HG03469 (cell line): ENCODE results near the gene MYO9B.

Experiments
- ATAC-seq: cut with Tn5 transposase; IDR thresholded peaks from one replicate; pipeline ENCODE4 v1.9.1; 2021; ENCODE audit warnings: mild to moderate bottlenecking, moderate library complexity, moderate number of reproducible peaks; ENCODE audit not compliant: unreplicated experiment

The MYO9B gene

GRCh38 chr19:17236811-17237543 is 161.4 kb downstream of the MYO9B start:
- no peak for ATAC-seq

DNA sequence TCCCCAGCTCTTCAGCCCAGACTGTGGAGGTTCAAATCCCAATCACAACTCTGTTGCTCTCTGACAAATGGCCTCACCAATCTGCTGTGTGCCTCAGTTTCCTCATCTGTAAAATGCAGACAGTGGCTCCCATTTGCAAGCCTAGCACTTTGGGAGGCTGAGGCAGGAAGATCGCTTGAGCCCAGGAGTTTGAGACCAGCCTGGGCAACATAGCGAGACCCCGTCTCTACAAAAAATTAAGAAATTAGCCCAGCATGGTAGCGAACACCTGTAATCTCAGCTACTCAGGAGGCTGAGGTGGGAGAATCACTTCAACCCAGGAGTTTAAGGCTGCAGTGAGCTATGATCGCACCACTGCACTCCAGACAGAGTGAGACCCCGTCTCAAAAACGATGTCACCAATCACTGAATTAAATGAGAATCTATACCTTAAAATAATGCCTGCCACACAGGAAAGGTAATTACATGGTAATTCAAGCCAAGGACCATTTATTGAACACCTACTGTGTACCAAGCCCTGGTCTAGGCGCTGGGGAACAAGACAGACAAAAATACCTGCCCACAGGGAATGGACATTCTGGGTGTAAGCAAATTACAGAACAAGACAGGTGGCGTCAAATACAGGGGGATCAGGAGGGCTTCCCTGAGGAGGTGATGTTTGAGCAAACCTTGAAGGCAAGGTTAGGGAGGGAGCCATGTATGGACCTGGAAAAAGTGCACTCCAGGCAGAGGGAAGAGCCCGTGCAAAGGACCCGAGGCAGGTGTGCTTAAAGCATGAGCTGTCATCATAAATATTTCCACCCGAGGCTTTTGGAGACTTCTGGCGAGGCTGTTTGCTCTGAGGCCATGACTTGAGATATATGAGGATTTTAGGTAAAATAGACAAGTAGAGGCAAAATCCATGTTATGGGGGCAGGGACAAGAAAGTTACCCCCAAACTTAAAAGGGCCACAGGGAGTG is 162.4 kb downstream of the MYO9B start:
- no peak for ATAC-seq

DNA sequence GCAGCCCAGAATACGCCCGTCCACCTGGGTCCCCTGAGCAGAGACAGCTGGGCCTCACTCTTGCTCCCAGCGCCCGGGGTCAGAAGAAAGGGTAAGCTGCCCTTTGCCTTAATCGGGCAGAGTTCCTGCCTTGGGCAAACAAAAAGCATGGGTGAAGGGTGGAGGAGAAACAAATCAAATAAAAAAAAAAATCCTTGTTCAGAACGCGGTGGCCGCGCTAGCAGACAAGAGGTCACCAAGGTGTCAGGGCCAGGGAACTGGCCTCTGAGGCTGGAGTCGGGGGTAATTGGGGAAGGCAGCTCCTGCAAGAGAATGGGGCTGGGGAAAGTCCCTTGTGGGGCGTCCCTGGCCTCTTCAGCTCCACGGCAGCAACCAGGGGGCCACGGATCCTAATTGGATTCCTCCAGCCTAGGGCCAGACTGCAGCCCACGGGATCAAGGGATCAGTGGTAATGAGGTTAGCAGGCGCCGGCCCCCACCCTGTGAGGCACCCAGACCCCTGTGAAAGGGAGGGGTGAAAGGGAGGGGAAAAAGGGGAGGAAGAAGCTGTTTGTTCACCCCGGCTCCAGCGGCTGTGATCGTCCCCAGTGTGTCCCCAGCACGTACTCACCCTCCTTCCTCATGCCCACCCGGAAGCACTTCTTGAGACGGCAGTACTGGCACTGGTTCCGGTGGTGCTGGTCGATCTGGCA is 164.6 kb downstream of the MYO9B start:
- ATAC-seq: no peak

DNA sequence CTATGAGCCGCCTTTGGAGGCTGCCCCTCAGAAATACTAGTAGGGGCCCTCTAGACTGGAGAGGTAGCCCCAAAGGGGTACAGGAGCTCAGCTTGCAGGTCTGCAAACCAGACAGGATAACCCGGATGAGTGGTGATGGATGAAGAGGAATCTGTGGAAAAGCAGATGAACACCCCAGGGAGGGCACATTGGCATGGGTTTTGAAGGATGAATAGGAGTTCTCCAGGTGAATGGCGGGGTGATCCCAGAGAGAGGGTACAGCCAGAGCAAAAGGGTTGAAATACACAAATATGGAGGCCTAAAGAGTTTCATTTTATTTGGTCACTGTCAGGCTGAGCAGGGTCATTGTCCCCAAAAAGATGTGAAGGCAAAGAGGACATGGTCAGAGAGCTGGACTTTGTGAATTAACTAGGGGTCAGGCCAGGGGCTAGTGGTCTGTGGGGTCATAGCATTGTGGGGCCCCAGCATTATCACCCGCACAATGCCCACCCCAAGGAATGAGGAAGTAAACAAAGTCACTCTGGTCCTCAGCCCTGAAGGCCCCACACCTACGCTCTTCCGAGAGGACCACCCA is 165.3 kb downstream of the MYO9B start:
- no peak for ATAC-seq

DNA sequence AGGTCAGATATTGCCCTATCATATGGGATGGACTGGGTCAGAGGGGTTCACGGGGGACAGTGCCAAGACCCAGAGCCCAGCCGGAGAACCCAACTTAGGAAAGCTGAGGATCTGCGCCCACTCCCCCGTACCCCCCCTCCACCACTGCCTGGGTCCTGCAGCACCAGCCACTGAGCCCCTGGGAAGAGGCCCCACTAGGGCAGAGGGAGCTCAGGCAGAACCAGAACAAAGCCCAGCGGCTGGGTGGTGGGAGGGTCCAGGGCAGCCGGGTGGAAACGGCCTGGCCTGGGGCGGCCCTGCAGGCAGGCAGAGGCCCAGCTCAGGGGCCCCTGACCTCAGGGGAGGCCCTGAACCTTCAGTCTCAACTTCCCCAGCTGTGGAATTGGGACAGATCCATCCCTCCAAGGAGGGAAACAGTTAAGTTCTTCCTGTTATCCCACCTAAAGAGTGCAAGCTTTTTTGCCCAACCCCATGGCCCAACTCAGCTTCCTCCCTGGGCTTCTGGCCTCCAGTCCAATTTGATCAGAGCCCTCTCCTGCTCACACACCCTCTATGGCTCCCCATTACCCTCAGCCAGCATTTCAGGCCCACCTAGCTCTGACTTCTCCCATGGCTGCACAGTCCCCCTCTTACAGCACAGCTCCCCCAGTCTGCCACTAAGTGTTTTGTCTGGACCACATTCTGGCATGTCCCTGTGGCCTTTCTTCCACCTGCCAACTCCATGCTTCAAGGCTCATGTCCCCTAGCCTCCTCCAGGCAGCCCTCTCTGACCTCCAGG is 167.0 kb downstream of the MYO9B start:
- no peak for ATAC-seq

GRCh38 chr19:17243211-17243829 is 167.7 kb downstream of the MYO9B start:
- no peak for ATAC-seq

- ATAC-seq: no peak
Observed at GRCh38 chr19:17243830-17244617, 168.4 kb downstream of the MYO9B start.

GRCh38 chr19:17244618-17245534 is 169.3 kb downstream of the MYO9B start:
- no peak for ATAC-seq

DNA sequence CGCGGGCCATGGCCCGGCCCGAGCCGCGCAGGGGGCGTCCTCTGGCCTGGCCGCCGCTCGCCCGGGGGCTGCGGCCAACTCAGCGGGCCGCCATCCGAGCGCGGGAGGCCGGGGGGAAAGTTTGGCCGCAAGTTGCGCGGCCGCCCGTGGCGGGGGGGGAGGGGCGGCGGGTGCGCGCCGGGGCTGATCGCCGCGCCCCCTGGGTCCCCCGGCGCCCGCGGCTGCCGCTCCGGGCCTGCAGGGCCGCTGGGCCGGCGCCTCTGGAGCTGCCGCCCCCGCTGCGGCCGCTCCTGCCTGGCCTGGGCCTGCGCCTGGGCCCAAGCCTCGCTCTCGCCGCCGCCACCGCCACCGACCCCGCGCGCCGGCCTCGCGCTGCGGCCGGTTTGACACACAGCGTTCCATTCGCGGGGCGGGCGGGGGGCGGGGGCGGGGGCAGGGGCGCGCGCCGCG is 170.0 kb downstream of the MYO9B start, which contains the start of gene NR2F6:
Gene NR2F6 (minus strand): TSS at position 385 of the 450 bp plus-strand sequence. CDS start 699 bp downstream, outside the sequence.
- no peak for ATAC-seq

DNA sequence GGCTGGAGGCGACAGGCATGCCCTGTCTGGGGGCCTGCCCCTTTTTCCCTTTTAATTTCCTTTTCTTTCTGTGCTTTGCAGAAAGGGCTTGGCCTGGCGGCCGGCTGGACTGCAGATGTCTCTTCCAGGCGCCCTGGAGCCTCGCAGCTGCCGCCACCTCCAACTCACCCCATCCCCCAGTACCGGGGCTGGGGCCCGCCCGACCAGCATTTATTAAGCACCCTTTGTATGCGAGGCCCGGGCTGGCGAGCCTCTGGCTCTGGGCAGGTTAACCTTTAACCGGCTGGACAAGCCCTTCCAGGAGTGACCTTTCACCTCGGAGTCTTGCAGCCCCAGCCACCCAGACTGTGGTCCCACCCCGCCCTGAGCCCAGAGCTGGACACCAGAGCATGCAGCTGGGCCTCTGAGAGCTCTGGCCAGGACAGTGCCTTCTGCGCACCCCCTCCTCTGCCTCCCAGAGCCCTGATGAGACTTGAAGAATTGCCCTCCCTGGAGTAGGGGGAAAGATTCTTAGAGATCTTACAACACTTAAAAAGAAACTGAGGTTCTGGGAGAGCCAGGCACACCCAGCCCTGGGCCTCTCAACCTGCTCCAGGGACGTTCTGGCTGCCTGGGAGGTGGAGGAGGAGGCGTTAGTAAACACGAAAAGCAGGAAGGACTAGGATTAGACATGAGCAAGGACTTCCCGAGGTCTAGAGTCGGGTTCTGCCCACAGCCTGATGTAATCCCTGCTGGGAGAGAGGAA is 171.3 kb downstream of the MYO9B start:
- no peak for ATAC-seq

- ATAC-seq: no peak
Observed at GRCh38 chr19:17248011-17248776, 172.6 kb downstream of the MYO9B start.

DNA sequence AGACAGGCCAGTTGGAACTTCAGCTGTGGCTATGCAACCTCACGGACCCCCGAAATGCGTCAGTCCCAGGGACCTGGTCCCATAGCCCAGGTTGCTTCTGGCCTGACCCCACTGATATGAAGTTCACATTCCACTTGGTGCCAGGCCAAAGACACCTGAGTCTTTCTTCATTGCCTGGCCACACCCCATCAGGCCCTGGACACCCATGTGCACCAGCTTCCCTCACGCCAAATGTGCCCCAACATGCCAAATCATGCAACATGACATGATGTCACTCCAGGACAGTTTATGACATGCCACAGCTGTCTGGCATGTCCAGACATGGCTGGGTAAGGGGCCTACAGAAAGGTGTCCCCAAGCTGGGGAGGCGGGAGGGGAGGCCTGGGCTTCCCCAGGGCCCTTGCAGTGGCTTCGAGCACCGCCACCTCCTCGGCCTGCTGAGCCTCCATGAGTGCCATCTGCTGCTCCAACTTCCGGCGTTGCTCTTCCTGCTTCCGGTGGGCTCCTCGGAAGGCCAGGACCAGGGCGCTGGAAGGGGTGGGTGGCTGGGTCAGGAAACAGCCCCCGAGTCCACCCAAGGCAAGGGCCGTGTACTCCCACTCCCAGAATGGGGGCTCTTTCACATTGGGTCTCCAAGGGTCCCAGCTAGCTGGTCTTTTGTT is 174.4 kb downstream of the MYO9B start:
- no peak for ATAC-seq

DNA sequence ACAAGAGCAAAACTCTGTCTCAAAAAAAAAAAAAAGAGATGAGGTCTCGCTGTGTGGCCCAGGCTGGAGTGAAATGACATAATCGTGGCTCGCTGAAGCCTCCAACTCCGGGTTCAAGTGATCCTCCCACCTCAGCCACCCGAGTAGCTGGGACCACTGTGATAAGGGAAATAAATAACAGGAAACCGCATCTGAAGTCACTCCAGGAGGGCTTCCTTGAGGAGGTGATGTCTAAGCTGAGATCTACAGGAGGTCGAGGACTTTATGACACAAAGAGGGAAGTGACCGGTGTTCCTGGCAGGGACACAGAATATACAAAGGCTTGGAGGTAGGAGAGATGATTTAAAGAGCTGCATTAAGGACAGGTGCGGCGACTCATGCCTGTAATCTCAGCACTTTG is 179.1 kb downstream of the MYO9B start:
- ATAC-seq: no peak

GRCh38 chr19:17255150-17255621 is 179.6 kb downstream of the MYO9B start:
- no peak for ATAC-seq

GRCh38 chr19:17256130-17256529 is 180.6 kb downstream of the MYO9B start:
- ATAC-seq: no peak
